PC-9 (cell line): ENCODE data around the gene BMP5.

Experiments used
- CTCF ChIP-seq: fragments of 200-600 bp; sonication (generic); conservative IDR thresholded peaks from 2 replicates; pipeline ENCODE4 v1.6.1; 2017; ENCODE audit warnings: mixed run types, antibody characterized with exemption, mild to moderate bottlenecking, moderate library complexity
- EZH2 ChIP-seq: fragments of 200-600 bp; sonication (generic); IDR thresholded peaks from 2 replicates; pipeline ENCODE4 v1.8.0; 2017; ENCODE audit warnings: antibody characterized with exemption, low read depth

DNA sequence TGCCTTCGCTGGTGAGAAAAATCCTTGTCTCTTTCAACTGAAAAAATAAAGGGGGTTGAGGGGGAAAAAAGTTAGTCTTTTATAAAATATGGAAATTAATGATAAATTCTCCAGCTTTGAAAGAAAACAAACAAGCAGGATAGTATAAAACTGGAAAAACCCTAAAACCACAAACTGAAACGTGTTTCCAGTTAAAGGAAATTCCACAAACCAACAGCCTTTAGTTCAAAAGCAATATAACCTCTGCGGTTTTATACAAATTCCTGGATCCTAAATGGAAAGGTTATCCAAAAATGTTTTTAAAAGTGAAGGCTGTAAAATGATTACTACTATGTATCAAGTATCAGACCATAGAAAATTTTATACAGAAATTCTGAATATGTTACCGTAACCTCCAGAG, 55.6 kb downstream of the BMP5 start:
- no peak for TF ChIP-seq EZH2
- no peak for TF ChIP-seq CTCF
